HG02623 (cell line): ENCODE data around the gene NOX1.
A peak's percentile ranks its signal among the peaks of the same experiment; 100 is the strongest.
"Not testable (repeated sequence)": the region's sequence is repeated elsewhere in the genome, so short reads cannot be mapped to it uniquely, and the experiment has no call there.

Experiments
- ATAC-seq: cut with Tn5 transposase; IDR thresholded peaks from one replicate; pipeline ENCODE4 v1.9.1; 2021; ENCODE audit warnings: moderate library complexity; ENCODE audit not compliant: unreplicated experiment

Gene NOX1

DNA sequence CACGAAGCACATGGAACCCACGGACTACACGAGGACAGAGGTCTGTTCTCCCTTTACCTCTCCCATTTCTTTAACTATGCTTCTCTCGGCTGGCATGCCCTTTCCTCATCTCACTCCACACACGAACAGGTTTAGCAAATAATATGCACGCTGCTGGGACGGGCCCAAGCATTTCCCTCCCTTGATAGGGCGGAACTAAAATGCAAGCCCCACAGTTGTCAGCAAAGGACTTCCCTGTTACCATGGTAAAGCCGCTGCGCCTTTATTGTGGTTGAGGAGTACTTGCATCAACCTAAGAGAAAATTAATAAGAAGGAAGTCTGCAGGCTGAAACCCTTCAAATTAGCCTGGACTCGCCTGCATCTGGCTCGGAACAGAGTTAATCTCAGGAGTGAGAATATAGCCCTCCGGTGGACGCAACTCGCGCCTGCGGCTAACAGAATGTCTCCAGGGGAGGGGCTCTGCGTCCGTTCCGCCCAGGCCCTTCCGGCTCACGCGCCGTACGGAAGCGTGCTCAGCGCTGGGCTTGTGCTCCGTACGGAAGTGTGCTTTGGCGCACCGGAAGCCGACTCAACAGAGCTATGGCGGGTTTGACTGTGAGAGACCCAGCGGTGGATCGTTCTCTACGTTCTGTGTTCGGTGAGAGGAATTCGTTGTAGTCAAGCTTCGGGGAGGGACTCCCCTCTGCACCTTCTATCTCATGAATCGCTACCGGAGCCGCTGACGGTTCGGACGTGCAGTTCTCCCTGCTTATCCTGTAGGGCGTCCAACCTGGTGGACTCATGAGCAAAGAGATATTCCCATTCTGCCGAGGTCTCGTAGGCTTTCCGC lies 54.1 kb downstream of the NOX1 start, which contains the start of gene CSTF2:
Gene CSTF2 (plus strand): TSS at position 555 of the 830 bp plus-strand sequence. CDS start 26 bp downstream, at position 581.
- peak; percentile 99 for ATAC-seq

DNA sequence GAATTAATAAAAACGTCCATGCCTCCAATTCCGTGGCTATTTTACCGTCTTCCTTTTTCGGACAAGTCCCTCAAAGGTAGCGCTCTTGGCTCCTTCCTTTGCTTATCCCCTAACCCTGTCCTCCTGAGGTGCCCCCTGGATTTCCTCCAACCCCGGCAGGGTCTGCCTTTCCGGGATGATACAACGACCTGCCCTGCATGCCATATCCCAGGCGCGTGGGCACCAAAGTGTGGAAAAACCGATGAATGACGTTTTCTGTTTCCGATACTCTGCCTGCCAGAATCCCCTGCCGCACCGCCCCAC lies 54.7 kb downstream of the NOX1 start:
- ATAC-seq: no peak

- no peak for ATAC-seq
Measured at GRCh38 chrX:100817340-100817739, 56.8 kb downstream of the NOX1 start.

- ATAC-seq: no peak
Measured at GRCh38 chrX:100812216-100813158, 61.7 kb downstream of the NOX1 start.

DNA sequence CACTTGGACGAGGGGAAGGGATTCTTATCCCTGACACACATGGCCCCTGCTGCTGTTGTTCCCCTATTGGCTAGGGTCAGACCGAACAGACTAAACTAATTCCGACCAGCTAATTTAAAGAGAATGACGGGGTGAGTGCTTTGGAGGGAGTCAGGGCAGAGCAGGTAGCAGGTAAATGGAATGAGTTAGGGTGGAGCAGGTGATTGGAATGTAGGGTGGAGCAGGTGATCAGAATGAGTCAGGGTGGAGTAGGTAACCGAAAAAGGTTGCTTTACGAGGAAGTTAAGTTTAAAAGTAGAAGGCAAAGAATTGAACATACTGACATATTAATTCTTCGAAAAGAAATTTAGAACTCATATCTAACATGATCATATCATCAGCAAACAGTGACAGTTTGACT lies 65.9 kb downstream of the NOX1 start:
- ATAC-seq: not testable (repeated sequence)

- no peak for ATAC-seq
Measured at GRCh38 chrX:100804780-100805179, 69.4 kb downstream of the NOX1 start.

GRCh38 chrX:100802843-100803242 lies 71.3 kb downstream of the NOX1 start:
- no peak for ATAC-seq

DNA sequence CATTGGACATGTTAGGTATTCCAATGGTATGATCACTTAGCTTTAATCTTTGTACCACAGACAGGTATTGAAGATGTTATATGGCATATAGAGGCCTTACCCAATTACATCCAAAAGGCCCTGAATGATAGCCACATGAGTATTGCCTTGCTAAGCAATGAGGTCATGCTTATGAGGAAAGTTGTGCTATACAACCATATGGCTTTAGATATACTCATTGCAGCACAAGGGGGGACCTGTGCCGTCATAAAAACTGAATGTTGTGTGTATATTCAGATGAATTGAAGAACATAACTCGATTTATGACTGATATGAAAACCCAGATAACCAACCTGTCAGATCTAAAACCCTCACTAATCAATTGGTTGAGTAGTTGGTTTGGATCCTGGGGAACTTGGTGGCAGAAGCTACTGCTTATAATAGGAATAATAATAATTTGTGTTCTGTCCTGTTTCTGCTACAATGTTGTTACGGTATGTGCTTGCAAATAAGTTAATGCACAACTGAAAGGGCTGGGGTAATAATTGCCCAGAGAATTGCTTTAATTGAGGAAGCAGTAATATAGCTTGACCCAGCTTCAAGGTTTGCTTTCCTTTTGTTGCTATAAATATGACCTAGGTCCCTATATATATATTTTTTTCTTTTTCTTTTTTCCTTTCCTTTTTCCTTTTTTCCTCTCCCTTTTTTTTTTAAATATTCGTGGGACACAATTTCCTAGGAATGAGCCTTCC lies 75.5 kb downstream of the NOX1 start:
- no peak for ATAC-seq

DNA sequence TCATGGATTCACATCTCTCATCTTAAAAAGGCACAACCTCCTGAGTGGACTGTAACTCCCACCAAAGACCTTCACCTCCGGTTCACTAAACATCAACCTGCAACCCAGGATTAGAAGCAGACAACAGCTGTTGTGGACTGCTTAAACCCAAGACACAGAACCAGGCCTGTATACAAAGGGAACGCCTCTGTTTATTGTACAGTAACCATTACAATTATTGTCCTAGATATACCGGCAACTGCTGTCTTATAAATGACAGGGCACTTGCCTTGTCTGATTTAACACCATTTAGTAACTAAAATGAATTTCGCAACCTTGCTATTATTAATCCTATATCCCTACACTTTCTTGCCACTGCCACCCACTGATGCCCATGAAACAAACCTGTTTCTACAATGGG lies 76.8 kb downstream of the NOX1 start:
- ATAC-seq: no peak

DNA sequence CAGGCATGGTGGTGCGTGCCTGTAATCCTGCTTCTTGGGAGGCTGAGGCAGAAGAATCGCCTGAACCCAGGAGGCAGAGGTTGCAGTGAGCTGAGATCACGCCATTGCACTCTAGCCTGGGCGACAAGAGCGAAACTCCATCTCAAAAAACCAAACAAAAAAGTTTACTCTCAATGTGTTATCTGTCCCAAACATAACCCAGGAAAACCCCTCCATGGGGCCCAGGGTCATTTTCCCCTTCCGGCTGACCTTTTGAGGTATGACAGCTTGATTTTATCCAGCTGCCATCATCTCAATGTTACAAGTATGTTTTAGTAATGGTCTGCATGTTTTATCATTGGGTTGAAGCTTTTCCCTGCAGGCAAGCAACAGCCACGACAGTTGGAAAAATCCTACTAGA lies 77.8 kb downstream of the NOX1 start:
- ATAC-seq: not testable (repeated sequence)
